Neuron (in vitro differentiated cells): ENCODE measurements around the gene MCTP2.
"Not testable (repeated sequence)": the region's sequence is repeated elsewhere in the genome, so short reads cannot be mapped to it uniquely, and the experiment has no call there.

ENCODE experiments used
- H2AFZ ChIP-seq: one replicate; pipeline ENCODE4 v1.6.1; 2013; ENCODE audit warnings: low read depth, mild to moderate bottlenecking, inconsistent platforms, low read length, moderate library complexity
- H3K27me3 ChIP-seq: one replicate; pipeline ENCODE4 v1.6.1; 2013; ENCODE audit warnings: low read length; ENCODE audit not compliant: insufficient read depth
- H3K36me3 ChIP-seq: one replicate; pipeline ENCODE4 v1.6.1; 2013; ENCODE audit warnings: low read length; ENCODE audit not compliant: insufficient read depth
- H3K4me1 ChIP-seq: one replicate; pipeline ENCODE4 v1.6.1; 2013; ENCODE audit warnings: low read length; ENCODE audit not compliant: insufficient read depth
- H3K4me3 ChIP-seq: 2 replicates; pipeline ENCODE4 v1.5.1; 2013; ENCODE audit warnings: mild to moderate bottlenecking, low read length, moderate library complexity
- H3K9me3 ChIP-seq: one replicate; pipeline ENCODE4 v1.6.1; 2013; ENCODE audit warnings: low read length

Gene MCTP2

GRCh38 chr15:94240480-94240879 is 9.1 kb downstream of the MCTP2 start:
- H3K4me1 ChIP-seq: no peaks in the 10 kb centered on the region
- H3K9me3 ChIP-seq: no peaks in the 10 kb centered on the region
- H3K27me3 ChIP-seq: no peaks in the 10 kb centered on the region
- H3K36me3 ChIP-seq: no peaks in the 10 kb centered on the region
- H2AFZ ChIP-seq: no peak overlapping the region
- no peak overlapping the region for H3K4me3 ChIP-seq

DNA sequence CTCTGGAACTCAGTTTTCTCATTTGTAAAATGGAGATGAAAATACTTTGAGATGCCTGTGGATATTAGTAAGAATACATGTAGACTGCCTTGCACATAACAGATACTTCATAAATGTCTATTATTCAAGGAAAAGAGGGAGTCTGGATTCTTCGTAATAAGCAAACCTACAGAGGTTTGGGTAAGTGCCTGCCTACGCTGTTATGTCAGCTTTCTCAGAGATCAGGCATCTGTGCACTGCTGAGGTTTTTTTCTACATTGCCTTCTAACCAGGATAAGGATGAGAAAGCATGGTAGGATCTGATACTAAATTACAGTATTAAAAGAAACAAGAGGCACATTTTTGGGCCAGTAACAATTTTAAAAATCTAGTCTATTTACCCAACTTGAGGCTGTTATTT is 10.9 kb downstream of the MCTP2 start:
- Histone ChIP-seq H2AFZ (no peak overlapping the region), H3K9me3 (no peaks in the 10 kb centered on the region), H3K36me3 (no peaks in the 10 kb centered on the region), H3K4me3 (no peak overlapping the region), H3K4me1 (no peaks in the 10 kb centered on the region), H3K27me3 (no peaks in the 10 kb centered on the region)

DNA sequence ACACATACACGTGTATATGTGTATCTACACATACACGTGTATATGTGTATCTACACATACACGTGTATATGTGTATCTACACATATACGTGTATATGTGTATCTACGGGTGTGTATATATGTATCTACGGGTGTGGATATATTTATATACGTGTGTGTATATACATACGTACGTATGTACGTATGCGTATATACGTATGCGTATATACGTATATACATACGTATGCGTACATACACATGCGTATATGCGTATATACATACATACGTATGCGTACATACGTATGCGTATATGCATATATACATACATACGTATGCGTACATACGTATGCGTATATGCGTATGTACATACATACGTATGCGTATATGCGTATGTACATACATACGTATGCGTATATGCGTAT is 11.6 kb downstream of the MCTP2 start:
- H3K27me3 ChIP-seq, H3K36me3 ChIP-seq, H3K4me1 ChIP-seq, H2AFZ ChIP-seq, H3K9me3 ChIP-seq, H3K4me3 ChIP-seq: not testable (repeated sequence)

DNA sequence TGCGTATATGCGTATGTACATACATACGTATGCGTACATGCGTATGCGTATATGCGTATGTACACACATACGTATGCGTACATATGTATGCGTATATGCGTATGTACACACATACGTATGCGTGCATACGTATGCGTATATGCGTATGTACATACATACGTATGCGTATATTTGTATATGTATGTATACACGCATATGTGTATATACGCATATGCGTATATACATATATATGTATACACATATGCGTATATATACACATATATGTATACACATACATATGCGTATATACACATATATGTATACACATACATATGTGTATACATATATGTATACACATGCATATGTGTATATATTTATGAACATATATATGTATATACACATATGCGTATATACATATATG is 12.1 kb downstream of the MCTP2 start:
- Histone ChIP-seq H3K4me3 (no peak overlapping the region), H3K4me1 (no peaks in the 10 kb centered on the region), H3K36me3 (no peaks in the 10 kb centered on the region), H3K9me3 (no peaks in the 10 kb centered on the region), H3K27me3 (no peaks in the 10 kb centered on the region), H2AFZ (no peak overlapping the region)

GRCh38 chr15:94246016-94246415 is 14.7 kb downstream of the MCTP2 start:
- Histone ChIP-seq H3K36me3 (no peaks in the 10 kb centered on the region), H3K9me3 (no peaks in the 10 kb centered on the region), H3K4me3 (no peak overlapping the region), H3K4me1 (no peaks in the 10 kb centered on the region), H2AFZ (no peak overlapping the region), H3K27me3 (no peaks in the 10 kb centered on the region)

GRCh38 chr15:94247789-94248638 is 16.7 kb downstream of the MCTP2 start:
- Histone ChIP-seq H3K9me3 (no peaks in the 10 kb centered on the region), H3K36me3 (no peaks in the 10 kb centered on the region), H3K27me3 (no peaks in the 10 kb centered on the region), H3K4me3 (no peak overlapping the region), H3K4me1 (no peaks in the 10 kb centered on the region), H2AFZ (no peak overlapping the region)

GRCh38 chr15:94250801-94251200 is 19.4 kb downstream of the MCTP2 start:
- Histone ChIP-seq H3K9me3 (no peaks in the 10 kb centered on the region), H3K4me1 (no peaks in the 10 kb centered on the region), H3K4me3 (no peak overlapping the region)

GRCh38 chr15:94252223-94252766 is 20.9 kb downstream of the MCTP2 start:
- no peaks in the 10 kb centered on the region for H3K36me3 ChIP-seq
- no peak overlapping the region for H3K4me3 ChIP-seq
- no peaks in the 10 kb centered on the region for H3K27me3 ChIP-seq
- no peaks in the 10 kb centered on the region for H3K9me3 ChIP-seq
- no peak overlapping the region for H2AFZ ChIP-seq
- no peaks in the 10 kb centered on the region for H3K4me1 ChIP-seq

More at GRCh38 chr15:94250801-94251200, 19.4 kb downstream of the MCTP2 start:
- no peak overlapping the region for H2AFZ ChIP-seq
- H3K27me3 ChIP-seq: no peaks in the 10 kb centered on the region
- no peaks in the 10 kb centered on the region for H3K36me3 ChIP-seq

DNA sequence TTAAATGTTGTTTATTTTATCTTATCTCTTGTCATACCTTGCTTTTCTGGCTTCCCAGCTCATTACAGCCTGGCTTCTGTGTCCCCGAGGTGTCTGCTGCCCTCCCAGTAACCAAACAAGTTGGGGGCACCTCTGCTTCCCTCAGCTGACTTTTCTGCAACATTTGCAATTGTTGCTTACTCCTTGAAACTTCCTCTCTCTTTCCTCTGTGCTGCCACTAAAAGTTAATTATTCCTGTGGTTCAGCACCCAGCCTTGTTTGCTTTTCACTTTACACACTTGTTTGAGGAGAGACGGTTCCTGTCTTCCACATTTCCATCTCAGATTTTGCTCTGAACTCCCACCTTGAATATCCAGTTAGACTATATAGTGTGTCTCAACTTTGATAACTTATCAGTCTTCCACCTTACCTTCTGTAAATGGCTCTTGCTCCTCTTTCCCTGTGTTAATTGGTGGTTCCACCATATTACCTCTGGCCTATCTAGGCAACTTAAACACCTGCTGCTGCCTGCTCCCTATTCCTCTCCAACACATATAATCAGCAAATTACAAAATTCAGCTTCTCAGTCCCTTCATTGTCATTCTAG is 21.6 kb downstream of the MCTP2 start:
- no peaks in the 10 kb centered on the region for H3K9me3 ChIP-seq
- H2AFZ ChIP-seq: no peak overlapping the region
- no peak overlapping the region for H3K4me3 ChIP-seq
- no peaks in the 10 kb centered on the region for H3K36me3 ChIP-seq
- no peaks in the 10 kb centered on the region for H3K27me3 ChIP-seq
- H3K4me1 ChIP-seq: no peaks in the 10 kb centered on the region

GRCh38 chr15:94253742-94254141 is 22.4 kb downstream of the MCTP2 start:
- Histone ChIP-seq H3K4me1 (no peaks in the 10 kb centered on the region), H3K9me3 (no peaks in the 10 kb centered on the region), H2AFZ (no peak overlapping the region), H3K36me3 (no peaks in the 10 kb centered on the region), H3K27me3 (no peaks in the 10 kb centered on the region), H3K4me3 (no peak overlapping the region)

- H3K4me1 ChIP-seq: no peaks in the 10 kb centered on the region
- H3K36me3 ChIP-seq: no peaks in the 10 kb centered on the region
- no peak overlapping the region for H3K4me3 ChIP-seq
- H3K27me3 ChIP-seq: no peaks in the 10 kb centered on the region
- H3K9me3 ChIP-seq: no peaks in the 10 kb centered on the region
- no peak overlapping the region for H2AFZ ChIP-seq
Measured at GRCh38 chr15:94255540-94255939, 24.2 kb downstream of the MCTP2 start.

DNA sequence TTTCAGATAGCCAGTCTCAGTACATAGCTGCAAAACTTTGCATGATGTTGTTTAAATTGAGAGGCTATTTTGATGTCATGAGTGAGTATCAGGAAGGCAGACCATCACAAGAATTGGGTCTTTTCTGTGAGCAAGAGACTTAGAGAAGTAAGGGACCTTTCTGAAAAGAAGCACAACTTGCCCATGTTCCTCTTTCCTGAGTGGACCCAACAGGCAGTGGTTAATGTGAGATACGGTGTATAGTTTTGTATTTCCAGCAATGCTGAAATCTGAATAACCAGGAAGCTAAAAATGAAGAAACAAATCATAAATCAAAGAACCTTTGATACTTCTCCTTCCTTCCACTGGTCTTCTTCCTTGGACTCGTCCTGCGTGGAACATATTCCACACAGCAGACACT is 25.1 kb downstream of the MCTP2 start:
- Histone ChIP-seq H2AFZ (no peak overlapping the region), H3K36me3 (no peaks in the 10 kb centered on the region), H3K9me3 (no peaks in the 10 kb centered on the region), H3K27me3 (no peaks in the 10 kb centered on the region), H3K4me3 (no peak overlapping the region), H3K4me1 (no peaks in the 10 kb centered on the region)

- not testable (repeated sequence) for H2AFZ ChIP-seq, H3K27me3 ChIP-seq, H3K9me3 ChIP-seq, H3K4me1 ChIP-seq, H3K36me3 ChIP-seq, H3K4me3 ChIP-seq
Measured at GRCh38 chr15:94257776-94258175, 26.4 kb downstream of the MCTP2 start.
